ENCODE measurements around the gene RAPGEF2.

The RAPGEF2 gene, protein sequence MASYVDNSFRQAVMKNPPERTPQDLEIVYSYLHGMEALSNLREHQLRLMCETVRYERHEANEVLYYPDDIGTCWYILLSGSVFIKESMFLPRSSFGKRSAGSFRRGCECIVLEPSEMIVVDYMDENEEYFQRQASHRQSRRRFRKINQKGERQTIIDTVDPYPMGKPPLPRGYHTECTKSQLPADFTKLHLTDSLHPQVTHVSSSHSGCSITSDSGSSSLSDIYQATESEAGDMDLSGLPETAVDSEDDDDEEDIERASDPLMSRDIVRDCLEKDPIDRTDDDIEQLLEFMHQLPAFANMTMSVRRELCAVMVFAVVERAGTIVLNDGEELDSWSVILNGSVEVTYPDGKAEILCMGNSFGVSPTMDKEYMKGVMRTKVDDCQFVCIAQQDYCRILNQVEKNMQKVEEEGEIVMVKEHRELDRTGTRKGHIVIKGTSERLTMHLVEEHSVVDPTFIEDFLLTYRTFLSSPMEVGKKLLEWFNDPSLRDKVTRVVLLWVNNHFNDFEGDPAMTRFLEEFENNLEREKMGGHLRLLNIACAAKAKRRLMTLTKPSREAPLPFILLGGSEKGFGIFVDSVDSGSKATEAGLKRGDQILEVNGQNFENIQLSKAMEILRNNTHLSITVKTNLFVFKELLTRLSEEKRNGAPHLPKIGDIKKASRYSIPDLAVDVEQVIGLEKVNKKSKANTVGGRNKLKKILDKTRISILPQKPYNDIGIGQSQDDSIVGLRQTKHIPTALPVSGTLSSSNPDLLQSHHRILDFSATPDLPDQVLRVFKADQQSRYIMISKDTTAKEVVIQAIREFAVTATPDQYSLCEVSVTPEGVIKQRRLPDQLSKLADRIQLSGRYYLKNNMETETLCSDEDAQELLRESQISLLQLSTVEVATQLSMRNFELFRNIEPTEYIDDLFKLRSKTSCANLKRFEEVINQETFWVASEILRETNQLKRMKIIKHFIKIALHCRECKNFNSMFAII (N-terminal part only)

DNA sequence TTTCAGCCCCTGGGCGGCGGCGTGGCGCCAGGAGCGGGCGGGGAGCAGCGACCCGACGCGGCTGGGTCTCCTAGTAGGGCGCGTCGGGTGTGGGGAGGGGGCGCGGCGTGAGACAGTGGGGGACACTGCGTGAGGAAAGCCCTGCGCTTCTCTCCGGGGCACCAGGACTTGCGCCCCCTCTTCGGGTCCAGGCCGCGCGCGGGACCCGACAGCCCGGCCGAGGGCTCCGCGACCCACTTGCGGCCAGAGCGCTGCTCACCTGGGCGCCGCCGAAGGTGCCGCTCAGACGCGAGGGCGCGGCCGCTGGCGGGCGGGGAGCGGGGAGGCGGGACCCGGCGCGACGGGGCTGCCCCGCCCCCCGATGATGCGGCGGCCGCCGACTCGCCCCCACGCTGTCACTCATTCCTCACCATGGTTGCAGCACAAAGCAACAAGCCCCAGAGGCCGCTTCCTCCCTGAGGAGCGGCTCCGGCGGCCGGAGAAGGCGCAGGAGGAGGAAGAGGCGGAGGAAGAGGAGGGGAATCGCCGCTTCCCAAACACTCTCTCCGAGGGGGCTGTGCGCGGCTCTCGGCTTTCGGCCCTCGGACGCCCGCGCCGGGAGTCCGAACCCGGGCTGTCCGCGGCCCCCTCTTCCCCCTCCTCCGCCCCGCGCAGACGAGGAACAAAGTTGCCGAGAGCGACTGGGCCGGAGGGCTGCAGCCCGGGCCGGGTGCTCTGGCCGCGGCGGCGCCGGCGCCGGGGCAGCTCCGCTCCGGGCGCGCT lies at the start of gene RAPGEF2:
Gene RAPGEF2, plus strand, starts transcription at position 458 of the 762 bp plus-strand sequence. CDS start 1,084 bp downstream, outside the sequence.
- no peak for TF ChIP-seq ZNF70 (CRISPR knock-in tag; IDR thresholded peaks at IDR 0.05)
- no peak for TF ChIP-seq ZFP3 (CRISPR knock-in tag; IDR thresholded peaks at IDR 0.05)
- TF ChIP-seq, protein P1, sequence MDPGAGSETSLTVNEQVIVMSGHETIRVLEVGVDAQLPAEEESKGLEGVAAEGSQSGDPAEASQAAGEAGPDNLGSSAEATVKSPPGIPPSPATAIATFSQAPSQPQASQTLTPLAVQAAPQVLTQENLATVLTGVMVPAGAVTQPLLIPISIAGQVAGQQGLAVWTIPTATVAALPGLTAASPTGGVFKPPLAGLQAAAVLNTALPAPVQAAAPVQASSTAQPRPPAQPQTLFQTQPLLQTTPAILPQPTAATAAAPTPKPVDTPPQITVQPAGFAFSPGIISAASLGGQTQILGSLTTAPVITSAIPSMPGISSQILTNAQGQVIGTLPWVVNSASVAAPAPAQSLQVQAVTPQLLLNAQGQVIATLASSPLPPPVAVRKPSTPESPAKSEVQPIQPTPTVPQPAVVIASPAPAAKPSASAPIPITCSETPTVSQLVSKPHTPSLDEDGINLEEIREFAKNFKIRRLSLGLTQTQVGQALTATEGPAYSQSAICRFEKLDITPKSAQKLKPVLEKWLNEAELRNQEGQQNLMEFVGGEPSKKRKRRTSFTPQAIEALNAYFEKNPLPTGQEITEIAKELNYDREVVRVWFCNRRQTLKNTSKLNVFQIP (CRISPR knock-in tag; IDR thresholded peaks at IDR 0.05; ENCODE audit: borderline replicate concordance, low read depth) = no peak
- TF ChIP-seq, protein P2, sequence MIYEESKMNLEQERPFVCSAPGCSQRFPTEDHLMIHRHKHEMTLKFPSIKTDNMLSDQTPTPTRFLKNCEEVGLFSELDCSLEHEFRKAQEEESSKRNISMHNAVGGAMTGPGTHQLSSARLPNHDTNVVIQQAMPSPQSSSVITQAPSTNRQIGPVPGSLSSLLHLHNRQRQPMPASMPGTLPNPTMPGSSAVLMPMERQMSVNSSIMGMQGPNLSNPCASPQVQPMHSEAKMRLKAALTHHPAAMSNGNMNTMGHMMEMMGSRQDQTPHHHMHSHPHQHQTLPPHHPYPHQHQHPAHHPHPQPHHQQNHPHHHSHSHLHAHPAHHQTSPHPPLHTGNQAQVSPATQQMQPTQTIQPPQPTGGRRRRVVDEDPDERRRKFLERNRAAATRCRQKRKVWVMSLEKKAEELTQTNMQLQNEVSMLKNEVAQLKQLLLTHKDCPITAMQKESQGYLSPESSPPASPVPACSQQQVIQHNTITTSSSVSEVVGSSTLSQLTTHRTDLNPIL (CRISPR knock-in tag; IDR thresholded peaks at IDR 0.05; ENCODE audit: low read depth) = no peak
- no peak for TF ChIP-seq TCF4 (CRISPR knock-in tag; IDR thresholded peaks at IDR 0.05; ENCODE audit: borderline replicate concordance)
- no peak for TF ChIP-seq OSR1 (CRISPR knock-in tag; IDR thresholded peaks at IDR 0.05)
- TF ChIP-seq GLIS3 (CRISPR knock-in tag; IDR thresholded peaks at IDR 0.05) = no peak
- no peak for TF ChIP-seq BACH2 (CRISPR knock-in tag; IDR thresholded peaks at IDR 0.05; ENCODE audit: borderline replicate concordance)
- no peak for TF ChIP-seq RARB (CRISPR knock-in tag; IDR thresholded peaks at IDR 0.05)
- no peak for TF ChIP-seq ZFP30 (CRISPR knock-in tag; IDR thresholded peaks at IDR 0.05)
- TF ChIP-seq, protein P3, sequence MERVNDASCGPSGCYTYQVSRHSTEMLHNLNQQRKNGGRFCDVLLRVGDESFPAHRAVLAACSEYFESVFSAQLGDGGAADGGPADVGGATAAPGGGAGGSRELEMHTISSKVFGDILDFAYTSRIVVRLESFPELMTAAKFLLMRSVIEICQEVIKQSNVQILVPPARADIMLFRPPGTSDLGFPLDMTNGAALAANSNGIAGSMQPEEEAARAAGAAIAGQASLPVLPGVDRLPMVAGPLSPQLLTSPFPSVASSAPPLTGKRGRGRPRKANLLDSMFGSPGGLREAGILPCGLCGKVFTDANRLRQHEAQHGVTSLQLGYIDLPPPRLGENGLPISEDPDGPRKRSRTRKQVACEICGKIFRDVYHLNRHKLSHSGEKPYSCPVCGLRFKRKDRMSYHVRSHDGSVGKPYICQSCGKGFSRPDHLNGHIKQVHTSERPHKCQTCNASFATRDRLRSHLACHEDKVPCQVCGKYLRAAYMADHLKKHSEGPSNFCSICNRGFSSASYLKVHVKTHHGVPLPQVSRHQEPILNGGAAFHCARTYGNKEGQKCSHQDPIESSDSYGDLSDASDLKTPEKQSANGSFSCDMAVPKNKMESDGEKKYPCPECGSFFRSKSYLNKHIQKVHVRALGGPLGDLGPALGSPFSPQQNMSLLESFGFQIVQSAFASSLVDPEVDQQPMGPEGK (CRISPR knock-in tag; IDR thresholded peaks at IDR 0.05; ENCODE audit: borderline replicate concordance) = no peak
- TF ChIP-seq ARNTL (CRISPR knock-in tag; IDR thresholded peaks at IDR 0.05; ENCODE audit: borderline replicate concordance, low read depth) = no peak
- TF ChIP-seq ESRRG (CRISPR knock-in tag; IDR thresholded peaks at IDR 0.05) = no peak
- TF ChIP-seq PPARA (CRISPR knock-in tag; IDR thresholded peaks at IDR 0.05; ENCODE audit: borderline replicate concordance) = no peak
- ATAC-seq = peak; percentile 86

DNA sequence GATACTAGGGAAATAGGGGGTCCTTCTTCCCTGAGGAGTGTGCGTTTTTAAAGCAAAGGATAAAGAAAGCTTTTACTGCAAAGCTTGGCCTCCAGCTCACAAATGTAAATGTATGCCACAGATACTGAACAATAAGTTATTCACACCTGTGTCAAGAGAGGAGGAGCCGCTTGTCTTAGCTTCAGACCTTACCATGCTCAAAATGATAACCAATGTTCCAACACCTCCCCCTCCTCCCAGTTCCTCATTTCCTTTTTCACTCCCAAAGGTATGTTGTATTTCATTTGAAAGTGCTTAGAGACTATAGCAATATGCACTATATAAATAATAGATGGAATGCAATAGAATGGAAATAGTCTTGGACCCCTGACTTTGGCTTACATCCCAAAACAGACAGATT lies 47.0 kb upstream of the RAPGEF2 start:
- TF ChIP-seq, protein P4, sequence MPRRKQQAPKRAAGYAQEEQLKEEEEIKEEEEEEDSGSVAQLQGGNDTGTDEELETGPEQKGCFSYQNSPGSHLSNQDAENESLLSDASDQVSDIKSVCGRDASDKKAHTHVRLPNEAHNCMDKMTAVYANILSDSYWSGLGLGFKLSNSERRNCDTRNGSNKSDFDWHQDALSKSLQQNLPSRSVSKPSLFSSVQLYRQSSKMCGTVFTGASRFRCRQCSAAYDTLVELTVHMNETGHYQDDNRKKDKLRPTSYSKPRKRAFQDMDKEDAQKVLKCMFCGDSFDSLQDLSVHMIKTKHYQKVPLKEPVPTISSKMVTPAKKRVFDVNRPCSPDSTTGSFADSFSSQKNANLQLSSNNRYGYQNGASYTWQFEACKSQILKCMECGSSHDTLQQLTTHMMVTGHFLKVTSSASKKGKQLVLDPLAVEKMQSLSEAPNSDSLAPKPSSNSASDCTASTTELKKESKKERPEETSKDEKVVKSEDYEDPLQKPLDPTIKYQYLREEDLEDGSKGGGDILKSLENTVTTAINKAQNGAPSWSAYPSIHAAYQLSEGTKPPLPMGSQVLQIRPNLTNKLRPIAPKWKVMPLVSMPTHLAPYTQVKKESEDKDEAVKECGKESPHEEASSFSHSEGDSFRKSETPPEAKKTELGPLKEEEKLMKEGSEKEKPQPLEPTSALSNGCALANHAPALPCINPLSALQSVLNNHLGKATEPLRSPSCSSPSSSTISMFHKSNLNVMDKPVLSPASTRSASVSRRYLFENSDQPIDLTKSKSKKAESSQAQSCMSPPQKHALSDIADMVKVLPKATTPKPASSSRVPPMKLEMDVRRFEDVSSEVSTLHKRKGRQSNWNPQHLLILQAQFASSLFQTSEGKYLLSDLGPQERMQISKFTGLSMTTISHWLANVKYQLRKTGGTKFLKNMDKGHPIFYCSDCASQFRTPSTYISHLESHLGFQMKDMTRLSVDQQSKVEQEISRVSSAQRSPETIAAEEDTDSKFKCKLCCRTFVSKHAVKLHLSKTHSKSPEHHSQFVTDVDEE (CRISPR knock-in tag; IDR thresholded peaks at IDR 0.05) = no peak
- TF ChIP-seq ESRRG (CRISPR knock-in tag; IDR thresholded peaks at IDR 0.05) = no peak
- TF ChIP-seq ISL1 (CRISPR knock-in tag; IDR thresholded peaks at IDR 0.05) = no peak
- TF ChIP-seq GLIS3 (CRISPR knock-in tag; IDR thresholded peaks at IDR 0.05) = no peak
- no peak for TF ChIP-seq ZNF8 (CRISPR knock-in tag; IDR thresholded peaks at IDR 0.05)
- TF ChIP-seq BACH2 (CRISPR knock-in tag; IDR thresholded peaks at IDR 0.05; ENCODE audit: borderline replicate concordance) = no peak
- no peak for TF ChIP-seq PPARA (CRISPR knock-in tag; IDR thresholded peaks at IDR 0.05; ENCODE audit: borderline replicate concordance)
- no peak for TF ChIP-seq TOX (CRISPR knock-in tag; IDR thresholded peaks at IDR 0.05; ENCODE audit: borderline replicate concordance)
- TF ChIP-seq, protein P3 (CRISPR knock-in tag; IDR thresholded peaks at IDR 0.05; ENCODE audit: borderline replicate concordance) = no peak
- no peak for TF ChIP-seq CSDC2 (CRISPR knock-in tag; IDR thresholded peaks at IDR 0.05)
- no peak for TF ChIP-seq ZFP3 (CRISPR knock-in tag; IDR thresholded peaks at IDR 0.05)
- no peak for TF ChIP-seq ZFP30 (CRISPR knock-in tag; IDR thresholded peaks at IDR 0.05)
- TF ChIP-seq OSR1 (CRISPR knock-in tag; IDR thresholded peaks at IDR 0.05) = no peak
- TF ChIP-seq ZC3H10 (CRISPR knock-in tag; IDR thresholded peaks at IDR 0.05) = no peak
- no peak for TF ChIP-seq ZNF565 (CRISPR knock-in tag; conservative IDR thresholded peaks at IDR 0.05; ENCODE audit: low read depth)
- TF ChIP-seq RARB (CRISPR knock-in tag; IDR thresholded peaks at IDR 0.05) = no peak
- no peak for TF ChIP-seq TCF4 (CRISPR knock-in tag; IDR thresholded peaks at IDR 0.05; ENCODE audit: borderline replicate concordance)
- no peak for TF ChIP-seq SNAI2 (CRISPR knock-in tag; IDR thresholded peaks at IDR 0.05)
- no peak for ATAC-seq
